Mucosa of descending colon (tissue), 3 donors: ENCODE data around the gene ZBTB44. TPM values are rescaled to one million over a fixed set of nuclear protein-coding genes. Genes with fewer than 3 reads are reported as not detected.
"Not testable (repeated sequence)": the region's sequence is repeated elsewhere in the genome, so short reads cannot be mapped to it uniquely, and the experiment has no call there.

Experiments
- ATAC-seq: fragments of 200-7000 bp; cut with Tn5 transposase; one replicate; pipeline ENCODE4 v1.9.1; 2020; ENCODE audit warnings: mild to moderate bottlenecking, moderate library complexity
- DNase-seq, 3 donors: peaks; one replicate each; pipeline ENCODE4 v3.0.0-alpha.2; 2020
- H3K36me3 ChIP-seq: fragments of 200-600 bp; one replicate; pipeline ENCODE4 v1.8.0; 2021; ENCODE audit warnings: low read depth, mild to moderate bottlenecking
- H3K4me1 ChIP-seq: fragments of 200-600 bp; one replicate; pipeline ENCODE4 v1.8.0; 2021; ENCODE audit warnings: low read depth, mild to moderate bottlenecking
- H3K4me3 ChIP-seq: fragments of 200-600 bp; one replicate; pipeline ENCODE4 v1.8.0; 2021; ENCODE audit warnings: mild to moderate bottlenecking
- H3K9me3 ChIP-seq: fragments of 200-600 bp; one replicate; pipeline ENCODE4 v1.8.0; 2021; ENCODE audit warnings: mild to moderate bottlenecking
- CTCF ChIP-seq: fragments of 200-600 bp; IDR thresholded peaks from one replicate; pipeline ENCODE4 v1.8.0; 2022; ENCODE audit warnings: antibody characterized with exemption, mild to moderate bottlenecking
- intact Hi-C, 2 donors: fragments of 100-400 bp; cut with DNase I in 1 of 2; cut with micrococcal nuclease in 1 of 2; formaldehyde crosslinking; loops; one replicate each; pipeline versions ENCODE4 v1.11.0 to v1.11.1; 2022; cut with DNase I, micrococcal nuclease
- total RNA-seq, 3 donors: library from RNA; stranded (reverse); fragmentation: NEBNext Ultra II Directional in 2 of 3; extraction: Animal tissue kit (Norgen Biotek cat#: 25700) in 2 of 3; gene quantifications; one replicate each; pipeline versions ENCODE4 v1.2.1 to v1.2.4, GENCODE V29; 2021 to 2023
- donor health status: DM: no; HTN: no; CAD: no; lungs with moderate emphysema.
- donor health status: DM: no; HTN: no; CAD: no.
- donor health status: DM: no; HTN: yes; CAD: no.

Gene ZBTB44
- total RNA-seq, 3 donors from 2014 or later: 26.5 to 56.8 (median 32.4) TPM

DNA sequence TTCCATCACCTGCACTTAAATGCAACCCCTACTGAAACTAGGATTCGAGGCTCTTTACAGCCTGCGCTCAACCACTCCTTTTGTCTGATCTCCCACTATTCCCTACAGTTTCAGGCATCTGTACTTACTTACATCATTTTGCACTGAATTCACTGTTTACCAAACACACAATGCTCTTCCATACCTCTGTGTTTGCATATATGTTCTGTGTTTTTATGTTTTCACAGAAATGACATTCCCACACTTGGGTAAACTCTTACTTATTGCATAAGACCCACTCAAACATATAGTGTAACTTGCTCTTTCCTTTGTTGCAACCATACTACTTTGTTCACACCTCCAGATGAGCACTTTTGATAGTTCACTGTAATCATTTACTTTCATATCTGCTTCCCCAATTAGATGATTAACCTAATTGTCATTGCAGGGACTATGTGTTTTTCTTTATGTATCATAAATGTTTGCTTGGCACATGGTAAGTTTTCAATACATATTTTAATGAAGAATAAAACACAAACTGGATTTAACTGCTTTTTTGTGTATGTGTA, 54.6 kb downstream of the ZBTB44 start:
- ATAC-seq: no peak
- intact Hi-C loops: no loop called here
- no peak for TF ChIP-seq CTCF
- Histone ChIP-seq H3K9me3 (peaks cover 7% of the 10 kb centered on the region), H3K4me3 (no peak overlapping the region), H3K36me3 (no peaks in the 10 kb centered on the region), H3K4me1 (peaks cover 2% of the 10 kb centered on the region)
- no peak for DNase-seq

- H3K9me3 ChIP-seq, H3K4me1 ChIP-seq, H3K4me3 ChIP-seq, intact Hi-C loops, H3K36me3 ChIP-seq, ATAC-seq, DNase-seq: not testable (repeated sequence)
Observed at GRCh38 chr11:130251763-130252162, 63.0 kb downstream of the ZBTB44 start.

DNA sequence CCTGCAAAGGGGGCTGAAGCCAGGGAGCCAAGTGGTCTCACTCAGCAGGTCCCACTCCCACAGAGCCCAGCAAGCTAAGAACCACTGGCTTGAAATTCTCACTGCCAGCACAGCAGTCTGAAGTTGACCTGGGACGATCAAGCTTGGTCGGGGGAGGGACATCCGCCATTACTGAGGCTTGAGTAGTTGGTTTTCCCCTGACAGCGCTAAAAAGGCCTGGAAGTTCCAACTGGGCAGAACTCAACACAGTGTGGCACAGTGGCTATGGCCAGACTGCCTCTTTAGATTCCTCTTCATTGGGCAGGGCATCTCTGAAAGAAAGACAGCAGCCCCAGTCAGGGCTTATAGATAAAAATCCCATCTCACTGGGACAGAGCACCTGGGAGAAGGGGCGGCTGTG, 64.8 kb downstream of the ZBTB44 start:
- intact Hi-C loops, ATAC-seq, DNase-seq, H3K4me3 ChIP-seq, H3K9me3 ChIP-seq, H3K36me3 ChIP-seq, H3K4me1 ChIP-seq: not testable (repeated sequence)

DNA sequence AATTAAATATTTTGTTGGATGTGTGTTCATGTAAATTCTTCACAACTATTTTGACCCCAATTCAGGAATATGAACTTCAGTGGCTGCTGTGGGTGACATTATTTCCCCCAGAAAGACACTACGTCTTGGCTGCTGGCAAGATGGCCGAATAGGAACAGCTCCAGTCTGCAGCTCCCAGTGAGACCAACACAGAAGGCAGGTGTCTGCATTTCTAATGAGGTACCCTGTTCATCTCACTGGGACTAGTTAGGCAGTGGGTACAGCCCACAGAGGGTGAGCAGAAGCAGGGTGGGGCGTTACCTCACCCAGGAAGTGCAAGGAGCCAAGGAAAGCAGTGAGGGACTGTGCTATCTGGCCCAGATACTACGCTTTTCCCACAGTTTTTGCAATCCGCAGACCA, 65.3 kb downstream of the ZBTB44 start:
- ATAC-seq (no peak), DNase-seq (no peak)
- H3K36me3 ChIP-seq: no peaks in the 10 kb centered on the region
- no peak for TF ChIP-seq CTCF
- no peak overlapping the region for H3K4me3 ChIP-seq
- intact Hi-C loops: no loop called here
- peaks cover 10% of the 10 kb centered on the region for H3K9me3 ChIP-seq
- H3K4me1 ChIP-seq: no peaks in the 10 kb centered on the region

DNA sequence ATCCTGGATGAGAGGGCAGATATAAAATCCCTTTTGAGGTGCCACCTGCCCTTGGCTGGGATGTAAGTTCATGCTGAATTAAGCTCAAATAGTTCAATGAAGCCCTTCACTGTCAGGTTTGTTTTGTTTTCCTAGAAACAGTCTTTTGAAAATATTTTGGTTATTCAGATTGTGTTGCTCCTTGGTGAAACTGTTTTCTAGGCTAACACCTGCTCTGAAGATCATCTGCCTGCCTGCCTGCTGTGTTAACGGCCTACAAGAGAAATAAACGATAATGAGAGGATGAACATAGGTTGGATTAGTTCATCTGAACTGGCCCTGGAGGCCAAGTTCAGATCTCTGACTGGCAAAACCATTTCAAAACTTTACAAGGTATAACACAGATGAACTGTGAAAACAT, 67.4 kb downstream of the ZBTB44 start:
- no peak overlapping the region for H3K4me3 ChIP-seq
- no peaks in the 10 kb centered on the region for H3K4me1 ChIP-seq
- intact Hi-C loops: no loop called here
- no peaks in the 10 kb centered on the region for H3K36me3 ChIP-seq
- DNase-seq (no peak), ATAC-seq (no peak)
- TF ChIP-seq CTCF: no peak
- peaks cover 8% of the 10 kb centered on the region for H3K9me3 ChIP-seq

DNA sequence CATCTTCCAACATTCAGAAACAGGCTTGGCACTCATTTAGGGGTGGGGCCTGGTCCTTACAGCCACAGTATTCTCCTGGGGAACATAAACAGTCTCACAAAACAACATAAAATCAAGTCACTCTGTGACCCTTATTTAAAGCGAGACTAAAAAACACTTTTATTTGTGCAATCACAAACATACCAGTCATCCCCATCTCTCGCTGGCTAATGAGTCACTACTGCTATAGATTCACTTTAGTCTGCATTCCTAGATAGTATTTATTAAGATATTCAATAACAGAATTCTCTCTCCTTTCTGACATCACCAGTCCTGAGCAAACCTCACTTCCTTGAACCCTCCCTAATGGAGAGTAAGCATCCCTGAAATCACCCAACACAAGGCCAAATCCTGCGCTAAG, 68.0 kb downstream of the ZBTB44 start:
- no peak for DNase-seq
- ATAC-seq: no peak
- no peaks in the 10 kb centered on the region for H3K4me1 ChIP-seq
- intact Hi-C loops: no loop called here
- H3K36me3 ChIP-seq: no peaks in the 10 kb centered on the region
- no peak for TF ChIP-seq CTCF
- H3K9me3 ChIP-seq: peaks cover 3% of the 10 kb centered on the region
- H3K4me3 ChIP-seq: no peak overlapping the region

DNA sequence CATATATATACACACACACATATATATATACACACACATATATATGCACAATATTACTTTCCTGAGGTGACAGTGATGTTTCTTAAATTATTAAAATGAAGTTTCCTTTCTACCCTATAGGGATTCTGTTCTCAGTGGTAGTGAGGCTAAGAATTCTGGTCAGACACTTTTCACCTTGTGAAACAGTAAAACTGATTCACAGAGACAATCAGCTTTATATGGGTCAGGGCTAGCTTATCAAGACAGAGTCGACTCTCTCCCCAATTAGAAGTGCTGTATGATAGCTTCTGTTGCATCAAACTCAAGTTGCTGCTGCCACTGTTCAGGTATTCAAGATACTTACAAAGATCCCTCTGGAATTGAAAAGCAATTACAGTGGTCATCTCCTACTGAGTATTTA, 68.4 kb downstream of the ZBTB44 start:
- H3K36me3 ChIP-seq: no peaks in the 10 kb centered on the region
- H3K4me3 ChIP-seq: no peak overlapping the region
- no peak for ATAC-seq
- H3K4me1 ChIP-seq: no peaks in the 10 kb centered on the region
- TF ChIP-seq CTCF: no peak
- intact Hi-C loops: no loop called here
- no peak for DNase-seq
- no peaks in the 10 kb centered on the region for H3K9me3 ChIP-seq

GRCh38 chr11:130245375-130245774, 69.3 kb downstream of the ZBTB44 start:
- H3K9me3 ChIP-seq, H3K4me3 ChIP-seq, DNase-seq, ATAC-seq, H3K4me1 ChIP-seq, H3K36me3 ChIP-seq, intact Hi-C loops: not testable (repeated sequence)
